ENCODE results near the gene BPIFA1. TPM values are rescaled to one million over a fixed set of nuclear protein-coding genes. Genes with fewer than 3 reads are reported as not detected.

BPIFA1 gene
- total and polyA plus RNA-seq, 12 donors: not detected

DNA sequence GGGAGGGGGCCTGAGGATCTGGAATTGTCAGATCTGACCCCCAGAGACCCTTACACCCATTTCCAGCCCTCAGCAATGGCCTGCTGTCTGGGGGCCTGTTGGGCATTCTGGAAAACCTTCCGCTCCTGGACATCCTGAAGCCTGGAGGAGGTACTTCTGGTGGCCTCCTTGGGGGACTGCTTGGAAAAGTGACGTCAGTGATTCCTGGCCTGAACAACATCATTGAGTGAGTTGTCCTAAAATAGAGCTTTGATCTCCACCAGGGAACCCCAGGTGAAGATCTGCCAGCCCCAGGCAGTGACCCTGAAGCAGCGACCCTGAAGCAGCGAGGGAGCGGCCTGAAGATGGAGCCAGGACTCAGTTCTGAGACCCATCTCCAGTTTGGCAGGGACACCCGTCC lies 2.2 kb downstream of the BPIFA1 start:
- Histone ChIP-seq H3K4me1 (replicated peaks in 1 of 2) (no peaks in the 10 kb centered on the region), H3K9me3 (replicated peaks in 1 of 3) (no peaks in the 10 kb centered on the region), H3K27me3 (no peaks in the 10 kb centered on the region), H3K4me3 (no peak overlapping the region), H3K27ac (no peak overlapping the region), H3K36me3 (replicated peaks in 1 of 2) (no peaks in the 10 kb centered on the region)
- no peak for DNase-seq
- 53 to 89% (median 63%) methylated on average over 2 to 6 of the region's 6 CpGs for WGBS, 4 donors
- intact Hi-C loops (cut with DNase I): no loop called here
- TF ChIP-seq, protein P1, sequence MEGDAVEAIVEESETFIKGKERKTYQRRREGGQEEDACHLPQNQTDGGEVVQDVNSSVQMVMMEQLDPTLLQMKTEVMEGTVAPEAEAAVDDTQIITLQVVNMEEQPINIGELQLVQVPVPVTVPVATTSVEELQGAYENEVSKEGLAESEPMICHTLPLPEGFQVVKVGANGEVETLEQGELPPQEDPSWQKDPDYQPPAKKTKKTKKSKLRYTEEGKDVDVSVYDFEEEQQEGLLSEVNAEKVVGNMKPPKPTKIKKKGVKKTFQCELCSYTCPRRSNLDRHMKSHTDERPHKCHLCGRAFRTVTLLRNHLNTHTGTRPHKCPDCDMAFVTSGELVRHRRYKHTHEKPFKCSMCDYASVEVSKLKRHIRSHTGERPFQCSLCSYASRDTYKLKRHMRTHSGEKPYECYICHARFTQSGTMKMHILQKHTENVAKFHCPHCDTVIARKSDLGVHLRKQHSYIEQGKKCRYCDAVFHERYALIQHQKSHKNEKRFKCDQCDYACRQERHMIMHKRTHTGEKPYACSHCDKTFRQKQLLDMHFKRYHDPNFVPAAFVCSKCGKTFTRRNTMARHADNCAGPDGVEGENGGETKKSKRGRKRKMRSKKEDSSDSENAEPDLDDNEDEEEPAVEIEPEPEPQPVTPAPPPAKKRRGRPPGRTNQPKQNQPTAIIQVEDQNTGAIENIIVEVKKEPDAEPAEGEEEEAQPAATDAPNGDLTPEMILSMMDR (IDR thresholded peaks at IDR 0.05): no peak

DNA sequence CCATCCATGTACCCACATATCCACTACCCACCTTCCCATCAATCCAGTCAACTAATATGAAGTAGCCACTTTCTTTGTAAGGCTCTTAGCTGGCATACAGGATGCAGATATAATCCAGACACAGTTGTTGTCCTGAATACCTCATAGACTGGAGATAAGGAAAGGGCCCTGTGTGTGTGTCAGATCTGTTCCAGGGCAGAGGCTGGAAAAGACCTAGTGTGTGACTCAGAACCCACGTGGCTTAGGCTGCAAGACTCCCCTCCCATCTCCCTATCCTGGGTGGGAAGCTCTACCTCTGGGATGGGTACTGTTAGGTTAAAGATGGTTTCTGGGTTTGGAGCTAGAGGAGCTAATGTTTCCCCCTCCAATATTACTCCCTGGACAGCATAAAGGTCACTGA lies 3.6 kb downstream of the BPIFA1 start:
- H3K4me3 ChIP-seq: no peak overlapping the region
- 29 to 44% (median 38%) methylated on average over 1 of the region's 1 CpG for WGBS, 4 donors
- TF ChIP-seq, protein P1 (IDR thresholded peaks at IDR 0.05): no peak
- TF ChIP-seq POLR2A (IDR thresholded peaks at IDR 0.05): no peak
- no peaks in the 10 kb centered on the region for H3K4me1 ChIP-seq (replicated peaks in 1 of 2)
- H3K27me3 ChIP-seq: no peaks in the 10 kb centered on the region
- H3K36me3 ChIP-seq (replicated peaks in 1 of 2): no peaks in the 10 kb centered on the region
- no peaks in the 10 kb centered on the region for H3K9me3 ChIP-seq (replicated peaks in 1 of 3)
- H3K27ac ChIP-seq: no peak overlapping the region
- intact Hi-C loops (cut with DNase I): no loop called here
- DNase-seq: no peak

DNA sequence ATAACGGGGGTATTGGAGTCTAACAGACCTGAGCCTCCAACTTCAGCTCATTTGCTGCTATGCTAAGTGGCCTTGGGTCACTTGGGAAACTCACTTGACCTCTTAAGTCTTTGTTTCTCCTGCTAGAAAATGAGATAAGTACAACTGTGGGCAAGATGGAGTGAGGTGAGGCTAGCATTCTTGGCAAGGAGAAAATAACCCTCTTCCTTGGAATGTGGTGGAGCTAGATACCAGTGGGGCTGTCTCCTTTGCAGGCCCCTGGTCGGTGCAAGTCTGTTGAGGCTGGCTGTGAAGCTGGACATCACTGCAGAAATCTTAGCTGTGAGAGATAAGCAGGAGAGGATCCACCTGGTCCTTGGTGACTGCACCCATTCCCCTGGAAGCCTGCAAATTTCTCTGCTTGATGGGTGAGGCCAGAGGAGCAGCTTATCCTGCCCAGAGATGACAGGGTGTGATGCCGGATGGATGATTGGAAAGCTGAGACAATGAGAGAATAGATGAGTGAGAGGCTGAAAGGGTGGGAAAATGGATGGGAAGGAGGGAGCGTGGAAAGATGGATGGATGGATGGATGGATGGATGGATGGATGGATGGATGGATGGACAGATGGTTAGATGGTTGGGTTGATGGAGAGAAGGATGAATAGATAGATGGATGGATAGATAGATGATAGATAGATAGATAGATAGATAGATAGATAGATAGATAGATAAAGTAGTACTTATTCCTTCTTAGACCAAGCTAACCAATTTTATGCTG lies 4.4 kb downstream of the BPIFA1 start:
- TF ChIP-seq POLR2A (IDR thresholded peaks at IDR 0.05): no peak
- TF ChIP-seq, protein P1 (IDR thresholded peaks at IDR 0.05): no peak
- H3K27me3 ChIP-seq: no peaks in the 10 kb centered on the region

DNA sequence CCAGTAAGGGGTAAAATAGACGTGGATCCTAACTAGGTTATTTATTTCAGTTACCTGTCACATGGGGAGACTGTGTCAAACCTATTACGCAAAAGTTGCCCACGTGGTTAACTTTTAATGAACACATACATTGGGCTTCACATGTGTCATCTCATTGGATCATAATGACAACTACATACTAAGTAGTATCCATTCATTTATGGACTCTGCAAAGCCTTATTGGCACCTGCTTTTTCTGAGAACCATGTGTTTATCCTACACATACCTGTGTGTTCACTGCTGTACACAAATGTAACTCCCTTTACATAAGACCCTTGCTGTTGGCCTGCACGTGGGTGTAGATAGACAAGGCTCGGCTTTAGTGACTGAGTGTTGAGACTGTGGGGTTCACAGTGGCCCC lies 5.1 kb downstream of the BPIFA1 start:
- no peaks in the 10 kb centered on the region for H3K4me1 ChIP-seq (replicated peaks in 1 of 2)
- TF ChIP-seq, protein P1 (IDR thresholded peaks at IDR 0.05): no peak
- no peak for TF ChIP-seq POLR2A (IDR thresholded peaks at IDR 0.05)
- no peaks in the 10 kb centered on the region for H3K36me3 ChIP-seq (replicated peaks in 1 of 2)
- no peak overlapping the region for H3K4me3 ChIP-seq
- no peak for DNase-seq
- 62 to 72% (median 68%) methylated on average over 5 of the region's 5 CpGs for WGBS, 4 donors
- intact Hi-C loops (cut with DNase I): no loop called here
- H3K27ac ChIP-seq: no peak overlapping the region
- no peaks in the 10 kb centered on the region for H3K27me3 ChIP-seq
- no peaks in the 10 kb centered on the region for H3K9me3 ChIP-seq (replicated peaks in 1 of 3)

More for the DNA sequence above, 4.4 kb downstream of the BPIFA1 start:
- no peaks in the 10 kb centered on the region for H3K4me1 ChIP-seq (replicated peaks in 1 of 2)
- WGBS, 4 donors: 62 to 83% (median 68%) methylated on average over 4 of the region's 4 CpGs
- intact Hi-C loops (cut with DNase I): no loop called here
- no peaks in the 10 kb centered on the region for H3K36me3 ChIP-seq (replicated peaks in 1 of 2)
- no peak for DNase-seq
- H3K9me3 ChIP-seq (replicated peaks in 1 of 3): no peaks in the 10 kb centered on the region
- no peak overlapping the region for H3K4me3 ChIP-seq
- H3K27ac ChIP-seq: no peak overlapping the region
